Activated T-cell treated with anti-CD3 and anti-CD28 coated beads for 48 hours (primary cell): Measurements from ENCODE around the gene GALNT13.

ENCODE experiments used
- DNase-seq: peaks from one replicate; pipeline ENCODE4 v3.0.0-alpha.2; 2020; ENCODE audit warnings: low read depth

GALNT13 gene

GRCh38 chr2:153871231-153872221 is at the start of gene GALNT13:
GALNT13 (plus strand) TSS chr2:153871922.
- DNase-seq: no peak

- DNase-seq: no peak
These were observed 47.8 kb upstream of the GALNT13 start for GRCh38 chr2:153823880-153824279.

GRCh38 chr2:153828335-153828734 is 43.4 kb upstream of the GALNT13 start:
- no peak for DNase-seq

- DNase-seq: no peak
These were observed 37.1 kb upstream of the GALNT13 start for GRCh38 chr2:153834662-153835061.

GRCh38 chr2:153858250-153858649 is 13.5 kb upstream of the GALNT13 start:
- DNase-seq: no peak

GRCh38 chr2:153864022-153864421 is 7.7 kb upstream of the GALNT13 start:
- DNase-seq: no peak

- no peak for DNase-seq
These were observed 5.1 kb upstream of the GALNT13 start for GRCh38 chr2:153866595-153866994.

- no peak for DNase-seq
These were observed 1.4 kb upstream of the GALNT13 start for GRCh38 chr2:153870308-153870707.

GRCh38 chr2:153872311-153873051 is 759 bp downstream of the GALNT13 start:
- DNase-seq: no peak

GRCh38 chr2:153873052-153874048 is 1.6 kb downstream of the GALNT13 start:
- DNase-seq: no peak

- no peak for DNase-seq
These were observed 4.2 kb downstream of the GALNT13 start for GRCh38 chr2:153875801-153876466.

GRCh38 chr2:153880926-153881325 is 9.2 kb downstream of the GALNT13 start:
- no peak for DNase-seq

GRCh38 chr2:153886833-153887232 is 15.1 kb downstream of the GALNT13 start:
- no peak for DNase-seq

GRCh38 chr2:153890576-153890975 is 18.9 kb downstream of the GALNT13 start:
- no peak for DNase-seq

- DNase-seq: no peak
These were observed 19.3 kb downstream of the GALNT13 start for GRCh38 chr2:153891051-153891450.

GRCh38 chr2:153912798-153913396 is 41.2 kb downstream of the GALNT13 start:
- DNase-seq: no peak

GRCh38 chr2:153917570-153917969 is 45.8 kb downstream of the GALNT13 start:
- DNase-seq: no peak

- no peak for DNase-seq
These were observed 63.8 kb downstream of the GALNT13 start for GRCh38 chr2:153935511-153935910.

GRCh38 chr2:153939124-153939796 is 67.5 kb downstream of the GALNT13 start:
- DNase-seq: no peak

- DNase-seq: no peak
These were observed 68.8 kb downstream of the GALNT13 start for GRCh38 chr2:153940511-153940910.
